OCI-LY7 (cell line): ENCODE measurements around the gene SRXN1. TPM values are rescaled to one million over a fixed set of nuclear protein-coding genes. Genes with fewer than 3 reads are reported as not detected.
"Not testable (repeated sequence)": the region's sequence is repeated elsewhere in the genome, so short reads cannot be mapped to it uniquely, and the experiment has no call there.

ENCODE experiments used
- BruUV-seq: library from RNA; stranded (reverse); fragments of 400-500 nt; replicated peaks from 2 replicates; lab custom pipeline; 2021; lab: Mats Ljungman, UMichigan
- CTCF ChIA-PET: fragments of 300-600 bp; sonication (Branson Sonifier 250); formaldehyde crosslinking; loops from one replicate; lab custom pipeline; 2022; ENCODE audit warnings: antibody characterized with exemption; ENCODE audit not compliant: unreplicated experiment; lab: Charles Lee
- POLR2A ChIA-PET: fragments of 300-600 bp; sonication (Branson Sonifier 250); formaldehyde crosslinking; loops from one replicate; lab custom pipeline; 2022; ENCODE audit warnings: antibody characterized with exemption; lab: Charles Lee
- DNase-seq: peaks from one replicate; pipeline ENCODE4 v3.0.0-alpha.2; 2015; ENCODE audit warnings: low spot score
- H2AFZ ChIP-seq: fragments of 200-600 bp; sonication (generic), shearing (Covaris generic); 2 replicates; pipeline ENCODE4 v1.6.1; 2014; ENCODE audit warnings: mild to moderate bottlenecking, antibody characterized with exemption, low read length, moderate library complexity
- H3K27ac ChIP-seq: fragments of 200-600 bp; sonication (generic); 2 replicates; pipeline ENCODE4 v1.5.1; 2014; ENCODE audit warnings: mixed run types, low read depth, mild to moderate bottlenecking, moderate library complexity, low read length, inconsistent platforms; ENCODE audit not compliant: poor library complexity, severe bottlenecking
- H3K36me3 ChIP-seq: fragments of 200-600 bp; sonication (generic); 2 replicates; pipeline ENCODE4 v1.6.1; 2014; ENCODE audit warnings: mild to moderate bottlenecking, antibody characterized with exemption, low read length, moderate library complexity, mixed read lengths; ENCODE audit not compliant: insufficient read depth
- H3K4me1 ChIP-seq: fragments of 200-600 bp; sonication (generic); 2 replicates; pipeline ENCODE4 v1.5.1; 2014; ENCODE audit warnings: mild to moderate bottlenecking, low read length; ENCODE audit not compliant: insufficient read depth, poor library complexity, severe bottlenecking
- H3K4me2 ChIP-seq: fragments of 200-600 bp; sonication (generic); 2 replicates; pipeline ENCODE4 v1.6.1; 2014; ENCODE audit warnings: mild to moderate bottlenecking, low read length
- H3K4me3 ChIP-seq: fragments of 200-600 bp; sonication (generic); 2 replicates; pipeline ENCODE4 v1.5.1; 2014; ENCODE audit warnings: mild to moderate bottlenecking, low read depth, low read length; ENCODE audit not compliant: poor library complexity, severe bottlenecking
- H3K79me2 ChIP-seq: fragments of 200-600 bp; sonication (generic); 2 replicates; pipeline ENCODE4 v1.6.1; 2016; ENCODE audit warnings: low read depth, mild to moderate bottlenecking, low read length, moderate library complexity, mixed read lengths; ENCODE audit not compliant: insufficient read depth
- H3K9me2 ChIP-seq: fragments of 200-600 bp; sonication (generic); 2 replicates; pipeline ENCODE4 v1.6.1; 2016; ENCODE audit warnings: mild to moderate bottlenecking, low read length, mixed read lengths; ENCODE audit not compliant: insufficient read depth
- H3K9me3 ChIP-seq: fragments of 200-600 bp; sonication (generic); 2 replicates; pipeline ENCODE4 v1.6.1; 2014; ENCODE audit warnings: mild to moderate bottlenecking, mixed run types, low read length, mixed read lengths
- H4K20me1 ChIP-seq: fragments of 200-600 bp; sonication (generic); 2 replicates; pipeline ENCODE4 v1.6.1; 2014; ENCODE audit warnings: mild to moderate bottlenecking, antibody characterized with exemption, low read length, moderate library complexity, mixed read lengths; ENCODE audit not compliant: insufficient read depth
- EZH2phosphoT487 ChIP-seq: fragments of 200-600 bp; sonication (generic); IDR thresholded peaks from 2 replicates; pipeline ENCODE4 v1.6.1; 2018; ENCODE audit warnings: low read depth, borderline replicate concordance, mild to moderate bottlenecking, mixed run types, antibody characterized with exemption, low read length, moderate library complexity, mixed read lengths
- intact Hi-C: fragments of 100-400 bp; cut with micrococcal nuclease; formaldehyde crosslinking; loops from one replicate; pipeline ENCODE4 v1.10.0; 2022; ENCODE audit not compliant: unreplicated experiment
- total RNA-seq, 2 experiments: library from RNA; depleted of rRNA in 1 of 2; stranded (reverse); fragments of >200 nt in 1 of 2; shearing (Covaris generic) in 1 of 2; gene quantifications; 2 replicates each; pipeline ENCODE4 v1.2.3, GENCODE V29; 2014 to 2022
- TF ChIP-seq, protein P1 (sequence below): fragments of 200-600 bp; sonication (generic); conservative IDR thresholded peaks from 2 replicates; pipeline ENCODE4 v1.5.1; 2014; ENCODE audit warnings: mild to moderate bottlenecking, antibody characterized with exemption, low read length, moderate library complexity, mixed read lengths

Gene SRXN1
- total RNA-seq, 2 experiments from 2014 or later: 18.6 to 19.8 TPM

DNA sequence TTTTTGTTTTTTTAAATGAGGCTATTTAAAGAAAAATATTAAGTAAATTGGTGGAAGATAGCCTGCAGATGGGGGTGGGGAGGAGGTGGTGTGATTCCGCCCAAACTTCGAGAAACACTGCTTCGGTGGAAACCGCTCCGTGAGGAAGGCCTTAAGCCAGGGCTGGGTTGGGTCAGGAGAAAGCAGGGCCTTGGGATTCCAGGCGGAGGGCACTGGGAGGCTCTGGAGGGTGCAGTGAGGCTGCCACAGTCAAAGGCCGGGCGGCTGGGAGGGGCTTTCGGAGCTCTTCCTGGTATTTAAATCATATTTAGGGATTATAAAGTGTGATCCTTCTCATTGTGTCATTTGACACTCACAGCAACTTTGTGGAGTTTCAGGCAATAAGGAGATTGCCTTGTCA lies 44.8 kb upstream of the SRXN1 start:
- Histone ChIP-seq H3K9me2 (no peaks in the 10 kb centered on the region), H3K4me2 (no peak overlapping the region), H2AFZ (no peak overlapping the region), H4K20me1 (no peaks in the 10 kb centered on the region), H3K27ac (no peak overlapping the region), H3K79me2 (no peaks in the 10 kb centered on the region), H3K9me3 (no peaks in the 10 kb centered on the region), H3K36me3 (no peaks in the 10 kb centered on the region), H3K4me1 (no peaks in the 10 kb centered on the region), H3K4me3 (no peak overlapping the region)
- ChIA-PET POLR2A (no interaction called here), CTCF (no interaction called here)
- no TSS peak for BruUV-seq
- intact Hi-C loops: no loop called here
- TF ChIP-seq, protein P1, sequence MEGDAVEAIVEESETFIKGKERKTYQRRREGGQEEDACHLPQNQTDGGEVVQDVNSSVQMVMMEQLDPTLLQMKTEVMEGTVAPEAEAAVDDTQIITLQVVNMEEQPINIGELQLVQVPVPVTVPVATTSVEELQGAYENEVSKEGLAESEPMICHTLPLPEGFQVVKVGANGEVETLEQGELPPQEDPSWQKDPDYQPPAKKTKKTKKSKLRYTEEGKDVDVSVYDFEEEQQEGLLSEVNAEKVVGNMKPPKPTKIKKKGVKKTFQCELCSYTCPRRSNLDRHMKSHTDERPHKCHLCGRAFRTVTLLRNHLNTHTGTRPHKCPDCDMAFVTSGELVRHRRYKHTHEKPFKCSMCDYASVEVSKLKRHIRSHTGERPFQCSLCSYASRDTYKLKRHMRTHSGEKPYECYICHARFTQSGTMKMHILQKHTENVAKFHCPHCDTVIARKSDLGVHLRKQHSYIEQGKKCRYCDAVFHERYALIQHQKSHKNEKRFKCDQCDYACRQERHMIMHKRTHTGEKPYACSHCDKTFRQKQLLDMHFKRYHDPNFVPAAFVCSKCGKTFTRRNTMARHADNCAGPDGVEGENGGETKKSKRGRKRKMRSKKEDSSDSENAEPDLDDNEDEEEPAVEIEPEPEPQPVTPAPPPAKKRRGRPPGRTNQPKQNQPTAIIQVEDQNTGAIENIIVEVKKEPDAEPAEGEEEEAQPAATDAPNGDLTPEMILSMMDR: no peak
- TF ChIP-seq EZH2phosphoT487: no peak
- no peak for DNase-seq

DNA sequence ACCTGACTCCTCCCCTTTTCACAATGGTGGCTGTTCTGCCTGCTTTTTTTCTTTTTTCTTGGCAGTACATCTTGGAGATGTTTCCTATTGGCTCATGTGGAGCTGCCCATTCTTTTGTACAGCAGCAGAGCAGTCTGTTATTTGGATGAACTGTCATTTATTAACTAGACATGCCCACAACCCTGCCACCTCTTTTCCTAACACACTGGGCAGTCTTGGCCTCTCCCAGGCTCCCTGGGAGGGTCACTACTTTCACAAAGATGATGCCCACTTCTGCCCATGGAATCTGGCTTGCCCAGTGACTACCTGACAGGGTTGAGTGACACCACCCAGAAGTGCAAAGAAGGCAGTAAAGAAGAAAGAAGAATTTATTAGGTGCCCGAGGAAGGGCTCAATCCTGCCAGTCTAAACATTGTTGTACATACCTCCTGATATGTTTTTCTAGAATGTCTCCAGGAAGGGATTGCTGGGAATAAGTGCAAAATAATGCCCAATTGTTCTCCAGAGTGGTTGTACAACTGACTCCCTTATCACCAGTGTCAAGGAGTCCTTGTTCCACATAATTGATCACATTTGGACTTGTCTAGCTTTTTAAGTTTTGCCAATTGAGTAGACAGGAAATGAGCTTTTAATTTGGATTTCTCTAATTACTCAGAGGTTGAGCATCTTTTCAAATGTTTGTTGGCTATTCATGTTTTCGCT lies 42.3 kb upstream of the SRXN1 start:
- H3K4me2 ChIP-seq: no peak overlapping the region
- intact Hi-C loops: no loop called here
- no peak overlapping the region for H3K27ac ChIP-seq
- no peaks in the 10 kb centered on the region for H3K9me2 ChIP-seq
- CTCF ChIA-PET: no interaction called here
- BruUV-seq: no TSS peak
- H3K4me1 ChIP-seq: no peaks in the 10 kb centered on the region
- POLR2A ChIA-PET: no interaction called here
- DNase-seq: no peak
- no peaks in the 10 kb centered on the region for H3K79me2 ChIP-seq
- H3K4me3 ChIP-seq: no peak overlapping the region
- no peak for TF ChIP-seq EZH2phosphoT487
- TF ChIP-seq, protein P1: no peak
- H2AFZ ChIP-seq: no peak overlapping the region
- no peaks in the 10 kb centered on the region for H3K36me3 ChIP-seq
- H4K20me1 ChIP-seq: no peaks in the 10 kb centered on the region
- H3K9me3 ChIP-seq: no peaks in the 10 kb centered on the region

DNA sequence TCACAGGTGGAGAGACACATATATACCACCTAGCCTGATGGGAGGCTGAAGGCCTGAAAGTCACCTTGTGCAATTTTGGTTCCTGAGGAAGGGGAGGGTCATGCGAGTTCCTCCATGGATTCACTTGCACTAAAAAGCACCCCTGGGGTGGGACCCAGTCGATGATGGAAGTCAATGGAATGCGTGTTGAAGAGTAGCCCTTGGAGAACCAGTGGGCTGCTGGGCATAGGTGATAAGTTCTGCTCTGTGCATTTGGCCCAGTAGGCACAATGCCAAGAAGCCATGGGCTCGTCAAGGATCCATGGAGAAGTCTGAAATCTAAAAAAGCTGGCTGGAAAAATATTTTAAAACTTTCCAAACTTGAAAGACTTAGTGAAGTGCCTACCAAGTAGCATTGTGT lies 41.5 kb upstream of the SRXN1 start:
- ChIA-PET CTCF (no interaction called here), POLR2A (no interaction called here)
- Histone ChIP-seq H3K9me3 (no peaks in the 10 kb centered on the region), H3K79me2 (no peaks in the 10 kb centered on the region), H3K4me3 (no peak overlapping the region), H3K27ac (no peak overlapping the region), H4K20me1 (no peaks in the 10 kb centered on the region), H3K4me2 (no peak overlapping the region), H3K4me1 (no peaks in the 10 kb centered on the region), H2AFZ (no peak overlapping the region), H3K36me3 (no peaks in the 10 kb centered on the region), H3K9me2 (no peaks in the 10 kb centered on the region)
- DNase-seq: no peak
- intact Hi-C loops: no loop called here
- no TSS peak for BruUV-seq
- TF ChIP-seq, protein P1: no peak
- no peak for TF ChIP-seq EZH2phosphoT487

DNA sequence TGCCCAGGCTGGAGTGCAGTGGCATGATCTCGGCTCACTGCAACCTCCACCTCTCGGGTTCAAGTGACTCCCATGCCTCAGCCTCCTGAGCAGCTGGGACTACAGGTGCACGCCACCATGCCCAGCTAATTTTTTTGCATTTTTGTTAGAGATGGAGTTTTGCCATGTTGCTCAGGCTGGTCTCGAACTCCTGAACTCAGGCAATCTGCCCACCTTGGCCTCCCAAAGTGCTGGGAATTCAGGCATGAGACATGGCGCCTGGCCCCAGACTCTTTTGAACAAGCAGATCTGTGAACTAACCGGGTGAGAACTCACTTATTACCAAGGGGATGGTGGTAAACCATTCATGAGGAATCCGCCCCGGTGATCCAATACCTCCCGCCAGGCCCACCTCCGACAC lies 40.8 kb upstream of the SRXN1 start:
- H3K4me2 ChIP-seq, H3K9me3 ChIP-seq, H3K4me3 ChIP-seq, H3K4me1 ChIP-seq, DNase-seq, H3K27ac ChIP-seq, POLR2A ChIA-PET, H3K79me2 ChIP-seq, H3K9me2 ChIP-seq, intact Hi-C loops, H2AFZ ChIP-seq, H4K20me1 ChIP-seq, H3K36me3 ChIP-seq, BruUV-seq, CTCF ChIA-PET: not testable (repeated sequence)
